Tibial nerve (tissue), 4 donors: ENCODE data around the gene ABI2.

Experiments
- EP300 ChIP-seq, 2 donors: sonication (generic); formaldehyde crosslinking; IDR thresholded peaks; one replicate each; pipeline ENCODE4 v1.6.1; 2017; ENCODE audit warnings: antibody characterized with exemption in 2 of 2, mild to moderate bottlenecking in 1 of 2
- TF ChIP-seq, protein P1 (sequence below), 5 experiments: fragments of 200-600 bp in 3 of 5; fragments of 450-650 bp in 2 of 5; sonication (generic) in 3 of 5; IDR thresholded peaks; one replicate each; pipeline ENCODE4 v1.5.1; 2016 to 2019; ENCODE audit warnings: antibody characterized with exemption in 5 of 5, mild to moderate bottlenecking in 3 of 5, moderate library complexity in 2 of 5

DNA sequence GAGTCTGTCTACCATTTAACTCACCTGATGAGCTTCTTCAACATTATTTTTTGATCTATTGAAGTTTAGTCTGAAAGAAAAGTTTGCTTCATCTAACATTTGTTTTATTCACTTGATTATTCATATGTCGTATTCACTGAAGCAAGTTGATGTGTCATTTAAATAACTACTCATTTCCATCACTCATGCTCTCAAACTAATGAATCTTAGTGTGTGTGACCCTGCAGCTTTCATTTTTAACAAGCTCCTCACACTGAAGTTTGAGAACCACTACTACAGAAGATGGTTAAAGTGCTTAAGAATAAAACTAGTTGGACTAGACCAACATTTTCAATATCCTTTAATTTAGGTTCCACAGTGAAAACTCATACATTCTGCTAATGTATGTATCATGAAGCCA is 1.8 kb upstream of the ABI2 start:
- no peak for TF ChIP-seq EP300 (IDR thresholded peaks at IDR 0.05)
- TF ChIP-seq, protein P1, sequence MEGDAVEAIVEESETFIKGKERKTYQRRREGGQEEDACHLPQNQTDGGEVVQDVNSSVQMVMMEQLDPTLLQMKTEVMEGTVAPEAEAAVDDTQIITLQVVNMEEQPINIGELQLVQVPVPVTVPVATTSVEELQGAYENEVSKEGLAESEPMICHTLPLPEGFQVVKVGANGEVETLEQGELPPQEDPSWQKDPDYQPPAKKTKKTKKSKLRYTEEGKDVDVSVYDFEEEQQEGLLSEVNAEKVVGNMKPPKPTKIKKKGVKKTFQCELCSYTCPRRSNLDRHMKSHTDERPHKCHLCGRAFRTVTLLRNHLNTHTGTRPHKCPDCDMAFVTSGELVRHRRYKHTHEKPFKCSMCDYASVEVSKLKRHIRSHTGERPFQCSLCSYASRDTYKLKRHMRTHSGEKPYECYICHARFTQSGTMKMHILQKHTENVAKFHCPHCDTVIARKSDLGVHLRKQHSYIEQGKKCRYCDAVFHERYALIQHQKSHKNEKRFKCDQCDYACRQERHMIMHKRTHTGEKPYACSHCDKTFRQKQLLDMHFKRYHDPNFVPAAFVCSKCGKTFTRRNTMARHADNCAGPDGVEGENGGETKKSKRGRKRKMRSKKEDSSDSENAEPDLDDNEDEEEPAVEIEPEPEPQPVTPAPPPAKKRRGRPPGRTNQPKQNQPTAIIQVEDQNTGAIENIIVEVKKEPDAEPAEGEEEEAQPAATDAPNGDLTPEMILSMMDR (IDR thresholded peaks at IDR 0.05): no peak
